GM19351 (cell line): Measurements from ENCODE around the gene CHKA.
"Not testable (repeated sequence)": the region's sequence is repeated elsewhere in the genome, so short reads cannot be mapped to it uniquely, and the experiment has no call there.

ENCODE experiments used
- ATAC-seq: cut with Tn5 transposase; IDR thresholded peaks from one replicate; pipeline ENCODE4 v1.9.1; 2021; ENCODE audit warnings: mild to moderate bottlenecking, moderate library complexity; ENCODE audit not compliant: unreplicated experiment

Gene CHKA

GRCh38 chr11:68117853-68118470, 3.2 kb downstream of the CHKA start:
- ATAC-seq: no peak

GRCh38 chr11:68116974-68117373, 4.2 kb downstream of the CHKA start:
- no peak for ATAC-seq

DNA sequence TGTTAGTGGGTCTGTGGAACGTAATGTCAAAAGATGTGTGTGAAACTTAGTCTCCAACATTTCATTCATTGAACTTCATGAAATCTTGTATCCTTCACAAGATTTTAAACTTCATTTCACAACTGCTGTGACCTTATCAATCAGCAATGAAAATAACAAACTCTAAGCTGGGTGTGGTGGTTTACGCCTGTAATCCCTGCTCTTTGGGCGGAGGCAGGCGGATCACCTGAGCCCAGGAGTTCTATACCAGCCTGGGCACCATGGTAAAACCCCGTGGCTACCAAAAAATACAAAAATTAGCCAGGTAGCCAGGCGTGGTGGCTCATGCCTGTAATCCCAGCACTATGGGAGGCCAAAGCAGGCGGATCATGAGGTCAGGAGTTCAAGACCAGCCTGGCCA, 5.1 kb downstream of the CHKA start:
- ATAC-seq: no peak

- no peak for ATAC-seq
These were observed 5.9 kb downstream of the CHKA start for GRCh38 chr11:68115285-68115684.

GRCh38 chr11:68113986-68114385, 7.2 kb downstream of the CHKA start:
- ATAC-seq: no peak

GRCh38 chr11:68107689-68108088, 13.5 kb downstream of the CHKA start:
- no peak for ATAC-seq

- no peak for ATAC-seq
These were observed 14.8 kb downstream of the CHKA start for GRCh38 chr11:68106165-68106940.

DNA sequence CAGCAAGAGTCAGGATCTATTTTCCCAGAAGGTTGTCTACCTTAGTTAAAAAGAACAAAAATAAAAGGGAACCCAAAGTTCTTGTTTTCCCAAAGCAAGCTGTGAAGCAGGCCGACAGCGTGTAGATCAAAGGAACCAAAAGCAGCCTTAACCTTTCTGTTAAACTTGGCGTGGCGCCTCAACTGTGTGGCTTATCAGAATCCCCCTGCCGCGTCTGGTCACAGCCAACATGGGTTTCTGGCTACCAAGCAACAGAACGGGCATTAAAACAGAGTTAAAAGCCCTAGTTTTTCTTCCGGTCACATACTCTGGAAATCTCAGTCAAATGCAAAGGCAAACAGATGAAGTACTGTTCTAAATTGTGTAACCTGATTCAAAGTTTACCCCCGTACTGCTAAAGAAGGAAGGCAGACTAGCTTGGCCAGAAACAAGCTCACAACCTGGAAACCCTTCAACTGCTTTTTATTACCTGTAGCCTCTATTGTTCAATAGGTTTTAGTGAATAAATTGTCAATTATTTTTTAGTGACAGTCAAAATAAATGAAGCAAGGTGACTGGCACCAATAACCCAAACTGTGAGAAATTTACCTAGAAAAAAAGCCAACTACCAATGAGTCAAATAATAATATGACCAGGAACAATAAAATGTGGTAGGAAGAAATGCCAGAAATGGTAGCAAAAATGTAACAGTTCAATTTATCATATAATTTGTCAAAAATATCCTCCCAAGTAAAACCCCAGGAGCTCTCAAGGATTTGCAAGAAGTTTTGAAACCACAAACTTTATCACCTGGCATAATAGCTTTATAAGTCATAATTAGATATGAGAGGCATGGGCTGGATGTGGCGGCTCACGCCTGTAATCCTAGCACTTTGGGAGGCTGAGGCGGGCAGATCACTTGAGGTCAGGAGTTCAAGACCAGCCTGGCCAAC, 21.4 kb downstream of the CHKA start:
- no peak for ATAC-seq

GRCh38 chr11:68099057-68099456, 22.1 kb downstream of the CHKA start:
- no peak for ATAC-seq

GRCh38 chr11:68096962-68097361, 24.2 kb downstream of the CHKA start:
- no peak for ATAC-seq

DNA sequence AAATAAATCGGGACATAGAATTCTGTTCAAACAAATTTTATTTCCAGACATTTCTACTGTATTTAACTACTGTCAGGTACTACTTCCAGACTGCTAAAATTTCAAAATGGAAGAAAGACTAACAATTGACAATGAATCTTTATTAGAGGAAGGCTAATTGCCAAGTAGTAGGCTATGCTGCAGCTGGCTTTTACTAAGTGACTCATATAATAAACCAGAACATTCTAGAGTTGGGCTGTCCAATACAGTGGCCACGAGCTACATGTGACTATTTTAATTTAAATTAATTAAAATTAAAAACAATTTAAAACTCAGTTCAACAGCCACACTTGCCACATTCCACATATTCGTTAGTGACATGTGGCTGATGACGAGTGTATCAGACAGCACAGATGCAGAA, 27.6 kb downstream of the CHKA start:
- ATAC-seq: no peak

DNA sequence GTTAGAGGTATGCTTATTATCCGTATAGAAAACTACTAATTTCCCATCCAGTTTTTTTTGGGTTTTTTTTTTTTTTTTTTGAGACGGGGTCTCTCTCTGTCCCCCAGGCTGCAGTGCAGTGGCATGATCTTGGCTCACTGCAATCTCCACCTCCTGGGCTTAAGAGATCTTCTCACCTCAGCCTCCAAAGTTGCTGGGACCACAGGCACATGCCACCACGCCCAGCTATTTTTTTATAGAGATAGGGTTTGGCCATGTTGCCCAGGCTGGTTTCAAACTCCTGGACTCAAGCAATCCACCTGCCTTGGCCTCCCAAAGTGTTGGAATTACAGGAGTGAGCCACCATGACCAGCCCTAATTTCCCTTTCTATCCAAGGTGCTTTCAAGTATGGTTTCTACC, 28.2 kb downstream of the CHKA start:
- not testable (repeated sequence) for ATAC-seq

- no peak for ATAC-seq
These were observed 28.8 kb downstream of the CHKA start for GRCh38 chr11:68092411-68092810.

- ATAC-seq: no peak
These were observed 30.5 kb downstream of the CHKA start for GRCh38 chr11:68090706-68091105.

- ATAC-seq: no peak
These were observed 30.9 kb downstream of the CHKA start for GRCh38 chr11:68090287-68090686.

DNA sequence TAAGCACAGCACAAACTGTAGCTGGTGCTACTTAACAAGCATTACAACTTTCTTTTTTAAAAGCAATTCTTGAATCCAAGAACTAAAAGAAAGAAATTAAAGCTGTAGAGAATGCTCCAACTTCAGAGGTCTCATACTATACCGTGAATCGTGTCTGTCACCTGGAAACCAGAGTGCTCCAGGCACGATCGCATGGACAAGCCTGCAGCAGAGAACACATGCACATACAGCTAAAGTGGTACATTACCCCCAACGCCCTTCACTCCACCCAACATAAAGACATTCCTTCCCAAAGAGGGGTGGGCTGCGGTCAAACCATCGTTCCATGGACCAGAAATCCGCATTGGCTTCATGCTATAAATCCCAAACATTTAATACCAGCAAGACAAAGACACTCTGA, 31.5 kb downstream of the CHKA start:
- ATAC-seq: no peak

DNA sequence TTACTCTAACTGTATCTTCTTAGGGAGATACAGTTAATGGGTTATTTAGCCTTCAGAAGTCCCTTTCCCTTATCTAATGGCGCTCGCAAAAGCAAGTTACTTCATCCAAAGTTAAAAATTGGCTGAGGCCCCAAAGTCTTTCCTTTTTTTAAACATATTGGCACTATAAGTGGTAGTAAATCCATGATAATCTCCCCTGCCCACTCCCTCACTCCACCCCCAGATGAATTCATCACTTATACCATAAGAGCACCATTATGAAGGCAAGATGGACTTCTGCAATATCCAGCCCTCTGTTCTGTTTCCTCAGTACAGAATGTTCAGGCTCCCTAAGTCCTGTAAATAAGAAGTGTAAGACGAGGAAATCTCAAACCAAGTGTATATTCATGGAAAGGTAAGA, 37.7 kb downstream of the CHKA start:
- no peak for ATAC-seq

DNA sequence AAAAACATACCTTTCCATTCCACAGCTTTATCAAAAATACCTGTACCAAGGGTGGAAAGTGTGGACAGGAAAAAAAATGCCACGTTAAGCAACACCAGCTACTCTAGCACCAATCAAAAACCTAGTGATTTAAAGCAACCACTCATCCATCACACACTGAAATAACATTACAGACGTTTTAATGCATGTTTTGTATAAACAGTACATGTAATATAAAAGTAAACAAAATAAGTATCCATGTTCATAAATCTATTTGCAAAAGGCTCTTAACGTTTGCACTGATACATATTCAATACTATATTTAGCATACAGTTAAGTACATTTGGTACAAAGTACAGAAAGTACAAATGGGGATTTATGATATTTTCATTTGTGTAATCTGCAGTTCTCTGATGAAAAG, 38.7 kb downstream of the CHKA start:
- no peak for ATAC-seq

- no peak for ATAC-seq
These were observed 39.5 kb downstream of the CHKA start for GRCh38 chr11:68081691-68082090.

DNA sequence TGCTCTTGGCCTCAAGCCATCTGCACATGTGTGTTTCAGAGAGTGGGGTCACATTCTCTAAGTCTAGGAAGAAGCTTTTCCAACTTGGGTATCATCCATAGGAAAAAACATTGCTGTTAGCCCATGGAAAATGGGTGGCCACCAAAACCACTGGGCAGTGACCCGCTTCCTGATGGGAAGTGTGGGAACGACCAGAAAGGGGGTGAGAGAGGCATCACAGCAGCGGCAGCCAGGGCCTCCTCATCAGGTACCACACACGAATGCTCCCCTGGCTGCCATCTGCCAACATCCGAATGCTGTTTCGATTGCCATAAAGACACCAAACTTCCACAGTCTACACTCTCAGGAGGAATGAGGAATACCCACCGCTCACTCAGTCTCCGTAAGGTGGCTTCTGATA, 40.3 kb downstream of the CHKA start:
- no peak for ATAC-seq
